Esophagus (tissue), 2 donors: ENCODE measurements around the gene EDRF1. TPM values are rescaled to one million over a fixed set of nuclear protein-coding genes. Genes with fewer than 3 reads are reported as not detected.

ENCODE experiments used
- H3K27ac ChIP-seq, 2 donors: one replicate each; pipeline ENCODE4 v1.5.1; 2013; ENCODE audit warnings: low read depth in 2 of 2, mild to moderate bottlenecking in 2 of 2, inconsistent platforms in 1 of 2, low read length in 1 of 2, moderate library complexity in 1 of 2
- H3K27me3 ChIP-seq, 2 donors: one replicate each; pipeline ENCODE4 v1.6.1; 2013; ENCODE audit warnings: low read length in 2 of 2, control low read depth in 1 of 2, mild to moderate bottlenecking in 1 of 2; ENCODE audit not compliant: insufficient read depth in 2 of 2, control insufficient read depth in 1 of 2
- H3K36me3 ChIP-seq, 2 donors: one replicate each; pipeline ENCODE4 v1.6.1; 2013; ENCODE audit warnings: low read length in 1 of 2; ENCODE audit not compliant: control insufficient read depth in 2 of 2, insufficient read depth in 2 of 2
- H3K4me1 ChIP-seq, 2 donors: one replicate each; pipeline ENCODE4 v1.6.1; 2013; ENCODE audit warnings: low read length in 1 of 2; ENCODE audit not compliant: control insufficient read depth in 2 of 2, insufficient read depth in 2 of 2
- H3K4me3 ChIP-seq, 2 donors: one replicate each; pipeline ENCODE4 v1.5.1; 2013; ENCODE audit warnings: low read length in 2 of 2, mild to moderate bottlenecking in 2 of 2, low read depth in 1 of 2, moderate library complexity in 1 of 2
- H3K9me3 ChIP-seq, 2 donors: one replicate each; pipeline ENCODE4 v1.6.1; 2013; ENCODE audit warnings: mild to moderate bottlenecking in 2 of 2, low read depth in 1 of 2, low read length in 1 of 2, moderate library complexity in 1 of 2; ENCODE audit not compliant: control insufficient read depth in 2 of 2, insufficient read depth in 1 of 2
- WGBS, 2 donors: extraction: QIAGEN DNeasy Blood & Tissue Kit; methylation state at CpG; one replicate each; pipeline ENCODE4 v1.1.7; 2013; 5-methylcytosine and 5-hydroxymethylcytosine counted together
- polyA plus RNA-seq, 2 donors: library from polyadenylated mRNA; stranded (reverse); fragments of 200-250 nt; gene quantifications; one replicate each; pipeline ENCODE4 v1.2.3, GENCODE V29; 2013
- donor health status: healthy with polysubstance abuse.
- donor health status: Bipolar disorder and iron deficiency.

Gene EDRF1
- polyA plus RNA-seq, 2 donors = 8.2 to 14.6 TPM

DNA sequence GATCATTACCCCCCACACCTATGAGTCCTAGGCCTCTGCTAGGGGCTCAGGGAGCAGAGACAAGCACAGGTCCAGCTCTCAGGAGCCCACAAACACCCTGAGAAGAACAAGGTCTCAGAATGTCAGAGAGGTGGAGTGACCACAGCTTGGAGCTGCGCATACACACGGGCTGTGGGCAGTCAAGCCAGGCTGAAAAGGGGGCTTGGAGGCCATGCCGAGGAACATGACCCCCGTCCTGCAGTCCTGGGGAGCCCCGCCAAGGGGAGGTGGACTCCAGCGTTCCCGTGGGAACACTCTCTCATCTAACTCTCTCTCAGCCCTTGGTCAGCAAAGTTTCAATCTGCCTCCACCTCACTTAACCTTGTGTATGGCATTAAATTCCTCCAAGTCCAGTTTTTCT lies 63.9 kb downstream of the EDRF1 start:
- peaks cover 0 to 4% of the 10 kb centered on the region in 2 donors for H3K9me3 ChIP-seq
- H3K27ac ChIP-seq = no peak overlapping the region
- no peaks in the 10 kb centered on the region for H3K27me3 ChIP-seq
- WGBS, 2 donors = 89 to 94% methylated on average over 7 of the region's 7 CpGs
- no peak overlapping the region for H3K4me3 ChIP-seq
- peaks cover 0 to under 1% of the 10 kb centered on the region in 2 donors for H3K36me3 ChIP-seq
- H3K4me1 ChIP-seq = no peaks in the 10 kb centered on the region

GRCh38 chr10:125783957-125784356 lies 64.4 kb downstream of the EDRF1 start:
- H3K27ac ChIP-seq = no peak overlapping the region
- peaks cover 0 to 4% of the 10 kb centered on the region in 2 donors for H3K9me3 ChIP-seq
- H3K27me3 ChIP-seq = no peaks in the 10 kb centered on the region
- WGBS, 2 donors = 79 to 83% methylated on average over 6 of the region's 6 CpGs
- H3K36me3 ChIP-seq = peaks cover 0 to 6% of the 10 kb centered on the region in 2 donors
- no peak overlapping the region for H3K4me3 ChIP-seq
- no peaks in the 10 kb centered on the region for H3K4me1 ChIP-seq

DNA sequence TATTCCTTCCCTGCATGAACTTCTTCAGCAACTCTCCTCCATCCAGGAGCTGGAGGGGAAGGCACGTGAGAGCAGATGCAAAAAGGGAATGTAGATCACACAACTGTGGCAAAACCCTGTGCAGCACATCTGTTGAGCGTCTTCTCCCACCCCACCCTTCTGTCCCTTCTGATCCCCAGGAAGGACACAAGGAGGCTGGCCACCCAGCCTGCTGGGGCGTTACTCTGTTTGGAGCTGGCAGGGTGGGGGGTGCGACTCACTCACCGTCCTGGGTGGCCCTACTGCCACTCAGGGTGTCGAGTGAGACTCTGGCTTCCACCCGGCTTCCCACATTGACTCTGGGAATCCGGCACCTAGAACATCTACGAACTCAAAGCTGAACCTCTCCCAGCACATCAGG lies 66.3 kb downstream of the EDRF1 start:
- Histone ChIP-seq H3K4me1 (no peaks in the 10 kb centered on the region), H3K4me3 (no peak overlapping the region), H3K9me3 (no peaks in the 10 kb centered on the region), H3K27me3 (no peaks in the 10 kb centered on the region), H3K36me3 (peaks cover 5 to 10% of the 10 kb centered on the region in 2 donors), H3K27ac (no peak overlapping the region)
- 67 to 78% methylated on average over 9 of the region's 9 CpGs for WGBS, 2 donors

DNA sequence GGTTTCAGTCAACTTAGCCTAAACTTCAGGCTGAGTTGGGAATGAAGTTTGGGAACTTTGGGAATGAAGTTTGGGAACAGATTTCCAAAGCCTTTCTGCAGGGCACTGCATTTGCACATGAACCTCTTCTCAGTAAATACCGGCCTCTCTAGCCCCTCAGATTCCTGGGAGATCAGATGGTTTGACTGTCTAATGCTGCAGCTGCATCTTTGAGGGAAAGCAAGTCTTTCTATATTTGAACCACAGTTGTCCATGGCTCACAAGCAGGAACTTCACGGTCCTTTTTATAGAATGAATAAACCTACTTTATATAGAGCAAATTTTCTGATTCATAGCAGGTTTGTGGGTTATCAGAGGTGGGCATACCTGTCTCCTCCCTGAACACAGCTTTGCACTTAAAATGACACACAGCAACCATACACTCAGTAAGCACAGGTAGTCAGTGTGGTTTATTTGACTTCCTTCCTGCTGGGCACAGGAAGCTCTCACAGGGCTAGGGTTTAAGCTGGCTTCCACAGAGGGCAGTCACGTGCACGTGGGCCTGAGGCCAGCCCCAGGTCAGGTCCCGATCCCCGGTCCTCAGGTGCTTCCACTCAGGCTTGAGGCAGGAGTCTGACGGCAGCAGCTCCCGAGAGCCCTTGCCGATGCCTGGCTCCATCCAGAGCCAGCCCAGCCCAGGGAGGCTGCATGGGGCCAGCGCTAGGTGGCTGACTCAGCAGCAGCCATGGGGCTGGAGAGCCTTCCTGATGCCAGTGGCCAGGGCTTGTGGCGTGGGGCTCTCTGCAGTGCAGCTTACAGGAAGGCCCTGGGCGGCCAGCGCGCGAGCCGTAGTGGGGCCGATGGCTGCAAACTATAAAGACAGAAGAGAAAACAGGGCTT lies 68.9 kb downstream of the EDRF1 start:
- Histone ChIP-seq H3K4me3 (no peak overlapping the region), H3K36me3 (peaks cover 7 to 18% of the 10 kb centered on the region in 2 donors), H3K9me3 (no peaks in the 10 kb centered on the region), H3K27ac (no peak overlapping the region), H3K27me3 (no peaks in the 10 kb centered on the region), H3K4me1 (no peaks in the 10 kb centered on the region)
- WGBS, 2 donors = 82 to 83% methylated on average over 17 of the region's 17 CpGs

DNA sequence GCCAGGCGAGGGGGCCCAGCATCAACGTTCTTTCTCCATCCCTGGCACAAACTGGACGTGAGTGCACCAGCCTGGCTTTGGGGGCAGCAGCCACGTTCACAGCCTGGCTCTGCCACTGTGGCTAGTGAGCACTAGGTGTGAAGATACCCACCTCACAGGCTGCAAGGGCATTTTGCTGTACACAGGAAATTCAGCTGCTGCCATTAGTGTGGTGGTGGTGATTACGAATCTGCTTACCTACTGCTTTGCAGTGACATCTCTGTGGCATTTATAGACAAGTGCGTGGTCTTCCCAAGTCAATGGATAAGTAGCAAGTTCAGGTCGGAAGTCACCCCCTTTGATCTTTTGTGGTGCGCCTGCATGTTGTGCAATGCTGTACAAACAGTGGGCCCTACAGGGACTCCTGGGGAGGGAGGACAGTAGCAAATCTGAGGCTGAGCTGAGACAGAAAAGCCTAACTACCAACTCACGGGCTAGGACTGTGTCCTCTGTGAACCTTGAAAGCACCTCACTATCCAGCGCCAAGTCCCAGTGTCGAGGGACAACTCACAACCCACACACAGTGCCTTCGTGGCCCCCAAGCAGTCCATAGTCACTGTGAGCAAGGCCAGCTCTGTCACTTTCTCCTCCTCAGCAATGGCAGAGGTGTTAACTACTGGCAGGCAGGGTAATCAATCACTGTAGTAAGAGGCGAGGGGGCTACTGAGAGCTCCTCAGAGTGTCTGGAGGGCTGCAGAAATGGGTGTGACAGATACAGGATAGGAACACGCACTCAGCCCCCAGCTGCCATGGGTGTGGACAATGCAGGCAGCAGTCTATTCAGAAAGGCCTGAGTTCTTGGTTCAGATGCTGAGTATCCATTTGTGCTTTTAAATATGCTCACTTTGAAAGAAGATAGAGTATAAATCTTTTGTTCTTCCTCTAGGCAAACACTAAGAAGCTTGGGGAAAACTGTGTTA lies 73.1 kb downstream of the EDRF1 start:
- H3K4me3 ChIP-seq = no peak overlapping the region
- 88 to 90% methylated on average over 14 of the region's 14 CpGs for WGBS, 2 donors
- no peaks in the 10 kb centered on the region for H3K9me3 ChIP-seq
- no peak overlapping the region for H3K27ac ChIP-seq
- H3K4me1 ChIP-seq = no peaks in the 10 kb centered on the region
- H3K27me3 ChIP-seq = no peaks in the 10 kb centered on the region
- H3K36me3 ChIP-seq = peaks cover 11 to 35% of the 10 kb centered on the region in 2 donors

DNA sequence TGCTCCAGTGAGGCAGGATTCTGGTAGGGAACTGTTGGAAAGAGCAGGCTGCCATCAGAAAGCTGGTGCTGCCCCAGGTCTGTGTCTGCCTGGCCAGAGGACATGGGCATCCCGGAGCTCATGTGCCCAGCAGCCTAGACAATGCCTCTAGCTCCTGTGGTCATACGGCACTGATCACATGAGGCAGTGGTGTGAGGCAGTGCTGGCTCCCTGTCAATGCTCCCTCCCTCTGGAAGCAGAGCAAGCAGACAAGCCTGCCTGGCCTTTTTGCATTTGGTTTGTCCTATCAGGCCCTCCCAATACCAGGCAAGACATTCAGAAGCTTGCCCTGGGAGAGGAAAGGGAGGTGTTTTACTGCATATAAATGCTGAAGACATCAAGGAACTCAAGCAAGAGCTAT lies 75.6 kb downstream of the EDRF1 start:
- no peaks in the 10 kb centered on the region for H3K9me3 ChIP-seq
- H3K27me3 ChIP-seq = no peaks in the 10 kb centered on the region
- peaks cover 14 to 32% of the 10 kb centered on the region in 2 donors for H3K36me3 ChIP-seq
- no peak overlapping the region for H3K4me3 ChIP-seq
- no peak overlapping the region for H3K27ac ChIP-seq
- no peaks in the 10 kb centered on the region for H3K4me1 ChIP-seq
- 86 to 92% methylated on average over 2 of the region's 2 CpGs for WGBS, 2 donors

DNA sequence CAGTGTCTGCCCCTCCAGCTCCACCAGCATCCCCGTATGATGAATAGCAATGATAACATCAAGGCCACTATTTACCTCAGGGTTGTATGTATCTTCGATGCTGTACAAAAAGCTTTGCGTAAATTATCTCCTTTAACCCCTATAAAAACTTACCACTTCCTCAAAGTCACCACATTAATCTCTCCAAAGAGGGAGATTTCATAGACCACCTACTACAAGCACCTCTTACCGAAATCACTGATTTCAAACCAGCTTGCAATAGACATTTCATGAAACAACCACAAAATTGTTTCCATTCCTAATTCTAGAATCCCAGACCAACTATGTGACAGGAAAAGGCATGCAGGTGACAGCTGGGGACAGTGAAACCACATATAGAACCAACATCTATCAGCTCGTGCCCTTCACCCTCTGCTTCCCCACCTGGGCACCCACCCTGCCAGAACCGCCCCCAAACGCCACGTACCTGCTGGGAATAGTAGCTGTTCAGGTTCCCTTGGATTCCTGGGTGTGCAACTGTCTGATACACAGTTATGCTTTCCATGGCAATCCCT lies 76.2 kb downstream of the EDRF1 start:
- H3K36me3 ChIP-seq = peaks cover 14 to 32% of the 10 kb centered on the region in 2 donors
- 82 to 83% methylated on average over 8 of the region's 8 CpGs for WGBS, 2 donors

GRCh38 chr10:125797424-125797823 lies 77.9 kb downstream of the EDRF1 start:
- H3K9me3 ChIP-seq = no peaks in the 10 kb centered on the region
- no peaks in the 10 kb centered on the region for H3K27me3 ChIP-seq
- H3K4me1 ChIP-seq = no peaks in the 10 kb centered on the region
- WGBS, 2 donors = 84 to 91% methylated on average over 8 of the region's 8 CpGs
- H3K27ac ChIP-seq = no peak overlapping the region
- H3K4me3 ChIP-seq = no peak overlapping the region
- H3K36me3 ChIP-seq = peaks cover 14 to 33% of the 10 kb centered on the region in 2 donors

More for the DNA sequence above, 76.2 kb downstream of the EDRF1 start:
- H3K27ac ChIP-seq = no peak overlapping the region
- H3K4me1 ChIP-seq = no peaks in the 10 kb centered on the region
- H3K4me3 ChIP-seq = no peak overlapping the region
- H3K27me3 ChIP-seq = no peaks in the 10 kb centered on the region
- no peaks in the 10 kb centered on the region for H3K9me3 ChIP-seq

- peaks cover 13 to 31% of the 10 kb centered on the region in 2 donors for H3K36me3 ChIP-seq
- no peak overlapping the region for H3K4me3 ChIP-seq
- no peaks in the 10 kb centered on the region for H3K9me3 ChIP-seq
- no peak overlapping the region for H3K27ac ChIP-seq
- H3K27me3 ChIP-seq = no peaks in the 10 kb centered on the region
- peaks cover 0 to 2% of the 10 kb centered on the region in 2 donors for H3K4me1 ChIP-seq
- 53 to 65% methylated on average over 5 of the region's 5 CpGs for WGBS, 2 donors
Observed at GRCh38 chr10:125797994-125798662, 78.6 kb downstream of the EDRF1 start.
